Measurements from ENCODE around the gene ARPIN.
"Not testable (repeated sequence)": the region's sequence is repeated elsewhere in the genome, so short reads cannot be mapped to it uniquely, and the experiment has no call there.

ARPIN gene

GRCh38 chr15:89909611-89910010 lies 3.1 kb downstream of the ARPIN start:
- DNase-seq, result no peak

DNA sequence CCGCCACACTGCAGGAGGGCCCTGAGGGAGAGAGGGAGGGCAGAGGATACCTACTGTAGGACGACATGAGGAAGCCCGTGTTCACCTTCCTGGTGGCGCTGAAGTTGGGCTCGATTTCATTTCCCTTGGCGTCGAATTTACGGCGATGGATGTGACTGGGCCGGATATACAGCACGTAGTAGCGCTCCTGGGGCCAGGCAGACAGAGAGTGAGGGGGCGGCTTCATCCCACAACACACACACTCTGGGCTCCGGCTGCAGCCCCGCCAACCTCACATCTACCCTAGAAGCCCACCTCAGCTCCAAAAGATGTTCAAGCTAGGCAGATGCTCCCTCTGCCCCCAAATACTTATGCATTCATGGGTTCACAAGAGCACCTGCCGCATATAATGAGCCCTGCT lies 4.5 kb downstream of the ARPIN start:
- no peak for DNase-seq

DNA sequence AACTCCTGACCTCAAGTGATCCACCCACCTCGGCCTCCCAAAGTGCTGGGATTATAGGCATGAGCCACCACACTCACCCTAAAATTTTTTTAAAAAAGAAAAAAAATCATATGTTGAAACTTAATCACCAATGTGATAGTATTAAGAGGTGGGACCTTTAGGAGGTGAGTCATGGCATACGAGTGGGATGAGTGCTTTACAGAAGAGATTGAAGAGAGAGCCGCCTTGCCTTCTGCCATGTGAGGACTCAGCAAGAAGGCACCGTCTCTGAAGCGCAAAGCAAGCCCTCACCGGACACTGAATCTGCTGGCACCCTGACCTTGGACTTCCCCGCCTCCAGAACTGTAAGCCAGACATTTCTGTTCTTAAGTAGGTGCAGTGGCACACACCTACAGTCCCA lies 5.5 kb downstream of the ARPIN start:
- no peak for DNase-seq

DNA sequence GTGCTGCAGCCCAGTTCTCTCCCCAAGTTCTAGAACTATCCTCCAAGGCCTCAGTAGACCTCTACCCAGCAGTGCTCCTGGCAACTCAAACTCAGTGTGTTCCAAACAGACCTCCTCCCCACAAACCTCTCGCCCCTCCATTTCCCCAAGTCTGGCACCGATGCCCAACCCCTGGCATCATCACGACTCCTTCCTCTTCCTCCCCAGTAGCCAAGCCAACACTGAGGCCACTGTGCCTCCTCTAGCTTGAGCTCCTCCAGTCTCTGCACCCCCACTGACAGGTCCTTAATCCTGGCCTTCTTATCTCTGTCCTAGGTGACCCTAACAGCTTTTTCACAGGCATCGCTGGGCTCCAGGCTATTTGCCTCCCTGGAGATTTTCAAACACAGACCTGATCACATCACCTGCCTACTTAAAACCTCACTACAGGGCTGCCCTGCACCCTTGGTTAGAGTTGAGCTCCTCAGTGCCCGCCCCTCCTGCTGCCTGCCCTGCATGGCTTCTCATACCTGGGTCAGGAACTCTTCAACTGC lies 6.8 kb downstream of the ARPIN start:
- DNase-seq, result peak; percentile 1

- DNase-seq, result peak; percentile 24
These were observed 8.2 kb downstream of the ARPIN start for GRCh38 chr15:89904519-89904918.

GRCh38 chr15:89903858-89904130 lies 9.0 kb downstream of the ARPIN start:
- peak; percentile 38 for DNase-seq

- peak; percentile 41 for DNase-seq
These were observed 9.5 kb downstream of the ARPIN start for GRCh38 chr15:89903015-89903857.

- no peak for DNase-seq
These were observed 11.9 kb downstream of the ARPIN start for GRCh38 chr15:89900849-89901248.

DNA sequence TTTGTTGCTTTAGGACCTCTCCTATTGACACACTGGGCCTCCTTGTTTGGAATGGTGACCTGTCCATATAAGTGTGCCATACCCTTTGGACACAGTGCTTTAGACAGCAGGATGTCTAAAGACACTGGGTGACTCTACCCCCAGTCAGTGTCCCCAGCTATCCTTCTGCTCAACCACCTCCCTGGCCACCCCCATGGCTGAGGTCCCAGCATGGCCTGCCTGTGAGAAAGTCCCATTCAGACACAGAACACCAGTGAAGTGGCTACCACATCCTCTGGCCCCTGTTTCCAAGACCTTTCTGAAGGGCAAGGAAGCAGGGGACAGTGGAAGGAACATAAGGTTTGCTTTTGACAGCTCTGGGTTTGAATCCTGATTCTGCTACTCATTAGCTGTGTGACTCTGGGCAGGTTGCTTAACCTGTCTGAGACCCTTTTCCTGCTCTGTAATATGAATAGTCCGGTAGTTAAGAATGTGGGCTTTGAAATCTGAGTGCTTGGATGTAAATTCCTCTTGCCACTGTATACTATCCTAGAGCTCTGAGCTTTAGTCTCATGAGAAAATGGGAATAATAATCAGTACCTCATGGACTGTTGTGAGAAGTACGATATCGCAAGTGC lies 12.7 kb downstream of the ARPIN start:
- DNase-seq, result peak; percentile 40

- DNase-seq, result peak; percentile 24
These were observed 13.3 kb downstream of the ARPIN start for GRCh38 chr15:89899295-89899945.

- no peak for DNase-seq
These were observed 14.0 kb downstream of the ARPIN start for GRCh38 chr15:89898614-89899294.

DNA sequence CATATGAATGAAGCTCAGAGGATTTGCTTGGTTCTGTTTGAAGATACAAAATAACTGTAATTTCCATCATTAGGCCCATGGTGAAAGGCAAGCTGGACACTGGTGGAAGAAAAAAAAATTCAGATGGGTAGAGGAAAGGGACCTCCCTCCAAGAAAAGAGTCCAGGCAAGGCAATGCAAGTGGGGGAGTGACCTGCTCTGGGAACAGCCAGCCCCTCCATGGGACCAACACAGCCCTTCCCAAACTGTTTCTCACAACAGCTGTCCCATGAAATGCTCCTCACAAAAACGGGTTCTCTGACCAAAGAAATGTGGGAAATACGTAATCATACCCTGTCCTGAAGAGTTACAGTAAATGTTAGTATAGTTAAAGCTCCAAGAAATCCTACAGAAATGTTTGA lies 14.6 kb downstream of the ARPIN start:
- no peak for DNase-seq

DNA sequence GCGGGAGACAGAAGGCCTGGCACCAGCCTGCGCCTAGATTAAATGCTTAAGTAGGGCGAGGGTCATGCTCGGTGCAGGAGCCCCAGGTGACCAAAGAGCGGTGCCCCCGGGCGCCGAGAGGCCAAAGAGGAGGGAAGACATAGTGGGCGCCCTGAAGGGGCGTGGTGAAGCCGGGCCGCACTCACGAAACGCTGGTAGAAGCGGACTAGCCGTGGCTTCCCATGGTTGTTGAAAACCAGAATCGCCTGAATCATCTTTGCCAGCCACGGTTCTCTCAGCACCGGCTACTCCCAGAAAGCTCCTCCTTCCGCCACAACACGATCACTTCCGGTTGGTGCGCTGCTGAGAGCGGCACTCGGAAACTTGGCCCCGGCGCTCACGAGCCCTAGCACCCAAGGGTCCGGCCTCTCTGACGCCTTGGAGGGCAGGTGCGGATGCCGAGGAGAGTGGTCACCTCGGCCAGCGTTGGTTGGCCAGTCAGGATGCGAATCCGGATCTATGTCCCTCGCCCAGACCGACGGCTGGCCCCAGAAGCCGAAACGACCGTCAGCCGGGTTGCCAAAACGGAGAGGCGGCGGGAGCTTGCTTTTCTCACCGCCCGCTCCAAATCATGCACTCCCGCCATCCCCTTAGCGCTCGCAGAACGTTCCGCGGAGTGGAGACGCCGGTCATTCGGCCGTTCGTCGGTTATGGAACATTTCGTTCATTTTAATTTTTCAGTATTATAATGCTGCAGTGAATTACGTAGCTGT lies 18.9 kb downstream of the ARPIN start, which contains the start of gene AP3S2:
Gene AP3S2 (minus strand): TSS at position 299 of the 752 bp plus-strand sequence. CDS start 45 bp downstream, at position 254.
- DNase-seq, result peak; percentile 97

DNA sequence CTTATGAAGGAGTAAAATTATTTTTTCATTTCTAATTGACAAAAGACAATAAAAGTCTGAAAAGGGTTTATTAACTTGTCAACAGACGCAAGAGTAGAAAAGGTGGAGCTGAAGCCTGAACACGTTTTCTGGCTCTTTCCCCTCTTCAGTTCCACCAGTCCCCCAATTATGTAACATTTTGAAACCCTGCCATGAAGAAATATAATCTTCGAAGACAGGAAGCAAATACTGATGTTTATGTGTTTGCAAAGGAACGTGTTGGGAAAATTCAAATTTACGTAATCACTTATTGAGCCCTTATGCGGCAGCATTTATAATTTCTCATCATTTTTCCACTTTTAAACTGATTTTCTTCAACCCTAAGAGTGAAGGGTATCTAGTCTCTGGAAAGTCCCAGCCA lies 19.7 kb downstream of the ARPIN start:
- no peak for DNase-seq

DNA sequence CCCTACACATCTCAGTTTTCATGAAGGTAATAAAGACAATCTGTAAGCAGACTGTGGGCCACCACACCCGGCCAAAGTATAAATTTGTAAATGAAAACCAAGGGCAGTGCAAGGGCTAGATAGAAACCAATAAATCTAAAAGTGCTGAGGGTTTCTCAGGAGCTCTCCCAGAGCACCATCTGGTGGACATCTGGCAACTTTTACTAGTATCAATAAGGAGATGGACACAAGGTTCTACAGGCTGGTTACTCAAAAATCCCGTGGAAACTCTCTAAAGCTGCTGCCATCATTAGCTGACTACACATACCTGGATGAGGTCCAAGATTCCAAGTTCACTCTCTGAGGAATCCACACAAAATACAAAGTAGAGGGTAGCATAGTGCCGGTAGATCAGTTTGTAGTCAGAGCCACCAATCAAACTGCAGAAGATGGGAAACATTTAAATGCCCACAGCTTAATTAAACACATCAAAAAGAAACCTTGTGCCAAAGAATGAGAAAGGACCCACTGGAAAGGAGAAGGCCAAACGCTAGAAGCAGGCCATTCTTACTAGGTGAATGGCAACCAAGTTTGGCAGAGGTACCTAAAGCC lies 24.4 kb downstream of the ARPIN start:
- no peak for DNase-seq

GRCh38 chr15:89885611-89886010 lies 27.1 kb downstream of the ARPIN start:
- DNase-seq, result no peak

- DNase-seq, result not testable (repeated sequence)
These were observed 27.6 kb downstream of the ARPIN start for GRCh38 chr15:89885179-89885578.

- no peak for DNase-seq
These were observed 29.2 kb downstream of the ARPIN start for GRCh38 chr15:89883518-89883917.

DNA sequence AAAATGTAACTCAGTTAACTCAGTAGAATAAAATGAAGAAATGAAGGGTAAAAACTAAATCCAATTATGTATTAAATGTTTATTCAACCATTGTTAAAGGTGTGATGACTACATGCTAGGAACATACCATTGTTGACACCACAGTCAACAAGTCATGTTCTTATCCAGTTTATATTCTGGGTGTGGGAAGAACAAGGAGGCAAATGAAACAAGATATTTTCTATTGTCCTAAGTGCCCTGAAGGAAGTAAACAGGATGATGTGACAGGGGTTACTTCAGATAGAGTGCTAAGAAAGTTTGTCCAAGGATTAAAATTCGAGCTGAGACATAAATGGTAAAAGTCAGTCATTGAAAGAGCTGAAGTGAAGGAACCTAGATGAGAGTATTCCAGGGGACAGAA lies 32.0 kb downstream of the ARPIN start:
- DNase-seq, result no peak

DNA sequence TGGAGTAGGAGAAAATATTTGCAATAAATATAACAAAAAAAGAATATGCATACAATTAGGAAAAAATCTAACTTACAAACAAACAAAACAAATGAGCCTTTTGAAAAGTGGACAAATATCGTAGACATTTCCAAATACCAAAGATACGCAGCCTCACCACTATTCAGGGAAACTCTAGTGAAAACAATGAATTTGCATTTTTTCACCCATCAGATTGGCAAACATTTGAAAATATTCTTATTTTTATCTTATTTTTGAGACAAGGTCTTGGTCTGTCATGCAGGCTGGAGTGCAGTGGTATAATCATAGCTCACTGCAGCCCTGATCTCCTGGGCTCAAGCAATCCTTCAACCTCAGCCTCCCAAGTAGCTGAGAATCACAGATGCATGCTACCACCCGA lies 34.4 kb downstream of the ARPIN start:
- DNase-seq, result no peak

DNA sequence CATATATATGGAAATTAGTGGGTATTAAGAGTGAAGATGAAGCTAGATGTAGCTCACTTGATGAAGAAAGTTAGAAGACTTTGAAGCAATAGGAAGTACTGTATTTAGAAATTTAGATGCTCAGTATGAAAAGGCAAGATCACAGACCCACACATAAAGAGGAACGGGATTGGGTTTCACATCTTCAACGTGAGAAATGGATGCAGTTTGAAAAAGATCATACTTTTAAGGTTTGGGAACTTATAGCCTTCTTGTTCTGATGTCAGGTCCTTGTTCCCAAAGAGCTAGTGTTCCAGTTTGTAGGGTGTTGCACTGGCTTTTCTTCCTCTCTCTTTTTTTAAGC lies 35.7 kb downstream of the ARPIN start:
- DNase-seq, result no peak

- DNase-seq, result no peak
These were observed 36.2 kb downstream of the ARPIN start for GRCh38 chr15:89876396-89877082.
